Left ventricle myocardium inferior (tissue), 1 donor: ENCODE data around the gene PTCHD1. TPM values are rescaled to one million over a fixed set of nuclear protein-coding genes. Genes with fewer than 3 reads are reported as not detected.

Experiments used
- DNase-seq: peaks from one replicate; pipeline ENCODE4 v3.0.0-alpha.2; 2020
- H3K27ac ChIP-seq: fragments of 200-600 bp; replicated peaks from 2 replicates; pipeline ENCODE4 v1.8.0; 2021
- H3K27me3 ChIP-seq: fragments of 200-600 bp; 2 replicates; pipeline ENCODE4 v1.8.0; 2021; ENCODE audit warnings: low read depth
- H3K36me3 ChIP-seq: fragments of 200-600 bp; 2 replicates; pipeline ENCODE4 v1.8.0; 2021
- H3K4me1 ChIP-seq: fragments of 200-600 bp; 2 replicates; pipeline ENCODE4 v1.8.0; 2021
- H3K4me3 ChIP-seq: fragments of 200-600 bp; 2 replicates; pipeline ENCODE4 v1.8.0; 2021; ENCODE audit warnings: mild to moderate bottlenecking, moderate library complexity
- H3K9me3 ChIP-seq: fragments of 200-600 bp; replicated peaks from 2 replicates; pipeline ENCODE4 v1.8.0; 2021
- CTCF ChIP-seq: fragments of 200-600 bp; IDR thresholded peaks from 2 replicates; pipeline ENCODE4 v1.8.0; 2021; ENCODE audit warnings: antibody characterized with exemption, mild to moderate bottlenecking, borderline replicate concordance
- intact Hi-C: fragments of 100-400 bp; cut with micrococcal nuclease; formaldehyde crosslinking; loops from one replicate; pipeline ENCODE4 v1.11.0; 2022
- total RNA-seq: library from RNA; stranded (reverse); fragmentation: NEBNext Ultra II Directional; extraction: Animal tissue kit (Norgen Biotek cat#: 25700); gene quantifications from one replicate; pipeline ENCODE4 v1.2.1, GENCODE V29; 2021
- donor health status: DM: no; HTN: yes; CAD: no; lungs with severe emphysema.

Gene PTCHD1
- total RNA-seq, 1 donor from 2014 or later: 0.22 TPM

GRCh38 chrX:23338334-23338733, 3.7 kb downstream of the PTCHD1 start:
- intact Hi-C loops: no loop called here

GRCh38 chrX:23341452-23341851, 6.8 kb downstream of the PTCHD1 start:
- Histone ChIP-seq H3K27me3 (peaks cover 36% of the 10 kb centered on the region), H3K27ac (no peak overlapping the region), H3K9me3 (no peaks in the 10 kb centered on the region), H3K4me1 (no peaks in the 10 kb centered on the region), H3K36me3 (no peaks in the 10 kb centered on the region), H3K4me3 (no peak overlapping the region)
- DNase-seq: no peak
- TF ChIP-seq CTCF: no peak
- intact Hi-C loops: no loop called here

More at GRCh38 chrX:23338334-23338733, 3.7 kb downstream of the PTCHD1 start:
- no peak for TF ChIP-seq CTCF
- no peak for DNase-seq
- Histone ChIP-seq H3K27me3 (peaks cover 54% of the 10 kb centered on the region), H3K4me3 (no peak overlapping the region), H3K36me3 (no peaks in the 10 kb centered on the region), H3K4me1 (peaks cover 11% of the 10 kb centered on the region), H3K27ac (no peak overlapping the region), H3K9me3 (no peaks in the 10 kb centered on the region)

- Histone ChIP-seq H3K27me3 (peaks cover 10% of the 10 kb centered on the region), H3K36me3 (no peaks in the 10 kb centered on the region), H3K4me1 (no peaks in the 10 kb centered on the region), H3K4me3 (no peak overlapping the region), H3K9me3 (no peaks in the 10 kb centered on the region), H3K27ac (no peak overlapping the region)
- no peak for TF ChIP-seq CTCF
- DNase-seq: no peak
- intact Hi-C loops: no loop called here
Measured at GRCh38 chrX:23344238-23344903, 9.7 kb downstream of the PTCHD1 start.

GRCh38 chrX:23344904-23345271, 10.2 kb downstream of the PTCHD1 start:
- no peak overlapping the region for H3K27ac ChIP-seq
- H3K4me1 ChIP-seq: no peaks in the 10 kb centered on the region
- no peaks in the 10 kb centered on the region for H3K9me3 ChIP-seq
- DNase-seq: no peak
- no peak overlapping the region for H3K4me3 ChIP-seq
- H3K27me3 ChIP-seq: peaks cover 10% of the 10 kb centered on the region
- H3K36me3 ChIP-seq: no peaks in the 10 kb centered on the region
- intact Hi-C loops: no loop called here
- no peak for TF ChIP-seq CTCF

DNA sequence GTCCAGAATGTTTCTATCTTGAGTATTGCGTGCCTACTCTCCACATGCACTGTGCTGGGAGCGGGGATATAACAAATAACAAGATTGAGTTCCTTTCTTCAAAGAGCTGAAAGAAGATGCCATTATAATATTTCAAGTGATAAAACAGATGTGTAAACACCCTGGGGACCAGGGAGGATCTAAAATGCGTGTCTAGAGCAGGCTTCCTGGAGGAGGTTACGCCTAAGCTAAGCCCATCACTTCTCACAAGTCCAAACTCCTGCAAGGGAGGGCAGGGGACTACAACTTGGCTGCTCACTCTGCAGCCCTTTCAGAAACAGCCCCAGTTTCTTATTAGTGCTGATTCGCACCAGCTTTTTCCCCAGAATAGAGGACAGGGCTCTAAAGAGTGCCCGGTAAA, 21.5 kb downstream of the PTCHD1 start:
- intact Hi-C loops: no loop called here

More for the DNA sequence above, 21.5 kb downstream of the PTCHD1 start:
- Histone ChIP-seq H3K36me3 (no peaks in the 10 kb centered on the region), H3K4me3 (no peak overlapping the region), H3K9me3 (no peaks in the 10 kb centered on the region), H3K27me3 (no peaks in the 10 kb centered on the region), H3K27ac (no peak overlapping the region), H3K4me1 (no peaks in the 10 kb centered on the region)
- TF ChIP-seq CTCF: no peak
- no peak for DNase-seq
